H1 (cell line): ENCODE measurements around the gene PDF. TPM values are rescaled to one million over a fixed set of nuclear protein-coding genes. Genes with fewer than 3 reads are reported as not detected.

ENCODE experiments used
- CEBPB ChIP-seq: IDR thresholded peaks from 2 replicates; pipeline ENCODE4 v1.6.1; 2012; ENCODE audit warnings: low read depth, low read length
- CHD7 ChIP-seq: fragments of 300-600 bp; sonication (generic); IDR thresholded peaks from 2 replicates; pipeline ENCODE4 v1.7.1; 2012; ENCODE audit warnings: low read length, moderate library complexity, mild to moderate bottlenecking, inconsistent platforms; ENCODE audit not compliant: insufficient replicate concordance
- EZH2 ChIP-seq: fragments of 200-600 bp; sonication (generic); IDR thresholded peaks from 2 replicates; pipeline ENCODE4 v1.7.1; 2012; ENCODE audit warnings: low read depth, mild to moderate bottlenecking, moderate library complexity, low read length, inconsistent platforms; ENCODE audit not compliant: severe bottlenecking
- JUND ChIP-seq: IDR thresholded peaks from 2 replicates; pipeline ENCODE4 v1.6.1; 2011; ENCODE audit warnings: mild to moderate bottlenecking, improper control_type of control experiment, low read length
- KDM4A ChIP-seq: IDR thresholded peaks from one replicate; pipeline ENCODE4 v1.7.1; 2012; ENCODE audit warnings: low read depth, mild to moderate bottlenecking, moderate library complexity, low read length, inconsistent platforms; ENCODE audit not compliant: severe bottlenecking
- POU5F1 ChIP-seq: IDR thresholded peaks from 2 replicates; pipeline ENCODE4 v1.6.1; 2011; ENCODE audit warnings: low read depth, mild to moderate bottlenecking, low read length, moderate library complexity
- RFX5 ChIP-seq: IDR thresholded peaks from 2 replicates; pipeline ENCODE4 v1.6.1; 2011; ENCODE audit warnings: low read depth, low read length, improper control_type of control experiment, borderline replicate concordance
- RNF2 ChIP-seq: fragments of 200-900, 300-1000 bp; sonication (generic); IDR thresholded peaks from 2 replicates; pipeline ENCODE4 v1.7.1; 2016; ENCODE audit warnings: borderline replicate concordance, low read depth, mild to moderate bottlenecking, antibody characterized with exemption, low read length; ENCODE audit not compliant: poor library complexity, severe bottlenecking; ENCODE audit errors: missing control alignments
- SIX5 ChIP-seq: IDR thresholded peaks from 2 replicates; pipeline ENCODE4 v1.6.1; 2011; ENCODE audit warnings: mild to moderate bottlenecking, low read depth, low read length
- polyA plus RNA-seq, 7 experiments: library from polyadenylated mRNA; depleted of rRNA in 3 of 7; stranded (reverse) in 5 of 7; unstranded in 2 of 7; fragments of >200 nt in 5 of 7; fragments of 200-250 nt in 2 of 7; gene quantifications; 1 replicate in 5 of 7; 2 replicates in 1 of 7; 4 replicates in 1 of 7; pipeline versions ENCODE4 v1.2.1 to v1.2.3, GENCODE V29; 2011 to 2013; ENCODE audit warnings: missing spikeins in 2 of 7, mixed read lengths in 2 of 7
- total RNA-seq: library from RNA; stranded (reverse); fragmentation: NEBNext Ultra II Directional; extraction: Animal tissue kit (Norgen Biotek cat#: 25700); gene quantifications from 2 replicates; pipeline ENCODE4 v1.2.1, GENCODE V29; 2021

Gene PDF
- total and polyA plus RNA-seq, 2 of the 8 experiments (the other 6 are each of a cell fraction or from before 2014, with no cell fraction given): 17.7 to 23.9 TPM

- no peak for TF ChIP-seq CHD7
- TF ChIP-seq RFX5: no peak
- TF ChIP-seq KDM4A: no peak
- TF ChIP-seq RNF2: no peak
- no peak for TF ChIP-seq CEBPB
- no peak for TF ChIP-seq SIX5
- no peak for TF ChIP-seq EZH2
- TF ChIP-seq JUND: no peak
- TF ChIP-seq POU5F1: no peak
Measured at GRCh38 chr16:69283851-69284250, 46.5 kb downstream of the PDF start (continued).
